Natural killer cell (primary cell): ENCODE measurements around the gene HES6. TPM values are rescaled to one million over a fixed set of nuclear protein-coding genes. Genes with fewer than 3 reads are reported as not detected.

Source experiments
- ATAC-seq, 3 donors: fragments of 150-1000 bp in 2 of 3; fragments of 200-7000 bp in 1 of 3; cut with Tn5 transposase; 1 replicate in 1 of 3; 2 replicates in 2 of 3; pipeline ENCODE4 v1.10.0; 2021; ENCODE audit warnings: mild to moderate bottlenecking in 2 of 3, moderate library complexity in 2 of 3
- DNase-seq, 2 donors: peaks; one replicate each; pipeline versions ENCODE4 v3.0.0 to v3.0.0-alpha.2; 2013 to 2021; ENCODE audit warnings: mixed read lengths in 1 of 2
- H3K27ac ChIP-seq: one replicate; pipeline ENCODE4 v1.5.1; 2013; ENCODE audit warnings: mild to moderate bottlenecking, low read length
- H3K27me3 ChIP-seq: one replicate; pipeline ENCODE4 v1.6.1; 2013; ENCODE audit warnings: low read length; ENCODE audit not compliant: control insufficient read depth, insufficient read depth
- H3K36me3 ChIP-seq: one replicate; pipeline ENCODE4 v1.6.1; 2013; ENCODE audit warnings: low read length; ENCODE audit not compliant: control insufficient read depth, insufficient read depth
- H3K4me1 ChIP-seq: one replicate; pipeline ENCODE4 v1.6.1; 2013; ENCODE audit warnings: low read length; ENCODE audit not compliant: control insufficient read depth, insufficient read depth
- H3K4me3 ChIP-seq: one replicate; pipeline ENCODE4 v1.5.1; 2013; ENCODE audit warnings: low read length
- H3K9me3 ChIP-seq: one replicate; pipeline ENCODE4 v1.6.1; 2013; ENCODE audit warnings: low read length; ENCODE audit not compliant: control insufficient read depth, insufficient read depth
- H3K27ac Mint-ChIP-seq, 2 donors: one replicate each; pipeline ENCODE4 v1.8.0; 2022; ENCODE audit warnings: mild to moderate bottlenecking in 2 of 2, mixed read lengths in 2 of 2, moderate library complexity in 1 of 2
- H3K27me3 Mint-ChIP-seq, 2 donors: one replicate each; pipeline ENCODE4 v1.8.0; 2022; ENCODE audit warnings: low read depth in 2 of 2, mixed read lengths in 2 of 2
- H3K36me3 Mint-ChIP-seq: one replicate; pipeline ENCODE4 v1.8.0; 2022; ENCODE audit warnings: mixed read lengths
- H3K4me1 Mint-ChIP-seq, 2 donors: one replicate each; pipeline ENCODE4 v1.8.0; 2022; ENCODE audit warnings: mixed read lengths in 2 of 2
- H3K4me3 Mint-ChIP-seq: one replicate; pipeline ENCODE4 v1.8.0; 2022; ENCODE audit warnings: mild to moderate bottlenecking, moderate library complexity, mixed read lengths
- H3K9me3 Mint-ChIP-seq, 2 donors: one replicate each; pipeline ENCODE4 v1.8.0; 2022; ENCODE audit warnings: mixed read lengths in 2 of 2
- WGBS: methylation state at CpG from one replicate; pipeline ENCODE4 v1.1.7; 2013; ENCODE audit warnings: missing lambda C conversion rate; ENCODE audit not compliant: insufficient coverage; 5-methylcytosine and 5-hydroxymethylcytosine counted together
- intact Hi-C: fragments of 100-400 bp; cut with micrococcal nuclease; formaldehyde crosslinking; loops from one replicate; pipeline ENCODE4 v1.14.2; 2022
- total RNA-seq, 4 donors: library from RNA; stranded (reverse); fragments of 120-200 nt in 1 of 4; gene quantifications; one replicate each; pipeline versions ENCODE4 v1.2.3 to v1.2.4, GENCODE V29; 2013 to 2022
- TF ChIP-seq, protein P1 (sequence below): fragments of 200-600 bp; IDR thresholded peaks from one replicate; pipeline ENCODE4 v1.8.0; 2022; ENCODE audit warnings: antibody characterized with exemption

HES6 gene
- total RNA-seq, 3 donors from 2014 or later (not counting 1 experiment from before 2014, with no cell fraction given), result 11.3 to 15.4 (median 13.5) TPM

DNA sequence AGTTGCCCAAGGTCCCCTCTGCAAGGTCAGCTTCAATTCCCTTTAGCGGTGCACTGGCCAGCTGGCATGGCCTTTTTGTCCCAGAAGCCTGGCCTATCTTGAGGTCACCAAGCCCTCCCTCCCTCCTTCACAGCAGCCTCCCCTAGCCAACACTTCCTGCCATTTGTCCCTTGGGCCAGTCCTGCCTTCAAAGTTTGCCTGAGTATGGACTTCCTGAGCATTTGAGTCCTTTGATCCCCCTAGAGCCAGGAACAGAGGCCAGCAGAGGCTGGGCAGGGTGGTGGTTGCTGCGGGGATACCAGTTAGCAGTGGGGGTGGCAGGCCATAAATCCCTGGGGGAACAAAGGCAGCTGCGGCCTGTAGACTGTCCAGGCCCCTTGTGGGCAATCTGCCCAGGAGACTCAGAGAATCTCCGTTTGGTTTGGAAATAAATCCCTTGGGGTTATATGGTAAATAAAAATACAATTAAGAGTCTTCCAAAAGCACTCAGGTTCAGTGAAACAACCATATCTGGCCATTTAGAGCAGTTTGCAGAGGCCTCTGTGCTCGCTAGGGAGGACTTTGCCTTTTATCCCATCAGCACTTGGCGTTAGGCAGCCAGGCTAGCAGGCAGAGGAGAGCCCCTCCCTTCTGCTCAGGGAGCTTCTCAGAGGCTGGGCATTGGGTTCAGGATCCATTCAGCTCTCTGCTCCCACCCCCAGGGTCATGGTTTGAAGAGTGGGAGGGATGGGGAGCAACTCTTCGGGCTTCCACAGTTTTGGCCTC, 3.1 kb upstream of the HES6 start:
- TF ChIP-seq, protein P1, sequence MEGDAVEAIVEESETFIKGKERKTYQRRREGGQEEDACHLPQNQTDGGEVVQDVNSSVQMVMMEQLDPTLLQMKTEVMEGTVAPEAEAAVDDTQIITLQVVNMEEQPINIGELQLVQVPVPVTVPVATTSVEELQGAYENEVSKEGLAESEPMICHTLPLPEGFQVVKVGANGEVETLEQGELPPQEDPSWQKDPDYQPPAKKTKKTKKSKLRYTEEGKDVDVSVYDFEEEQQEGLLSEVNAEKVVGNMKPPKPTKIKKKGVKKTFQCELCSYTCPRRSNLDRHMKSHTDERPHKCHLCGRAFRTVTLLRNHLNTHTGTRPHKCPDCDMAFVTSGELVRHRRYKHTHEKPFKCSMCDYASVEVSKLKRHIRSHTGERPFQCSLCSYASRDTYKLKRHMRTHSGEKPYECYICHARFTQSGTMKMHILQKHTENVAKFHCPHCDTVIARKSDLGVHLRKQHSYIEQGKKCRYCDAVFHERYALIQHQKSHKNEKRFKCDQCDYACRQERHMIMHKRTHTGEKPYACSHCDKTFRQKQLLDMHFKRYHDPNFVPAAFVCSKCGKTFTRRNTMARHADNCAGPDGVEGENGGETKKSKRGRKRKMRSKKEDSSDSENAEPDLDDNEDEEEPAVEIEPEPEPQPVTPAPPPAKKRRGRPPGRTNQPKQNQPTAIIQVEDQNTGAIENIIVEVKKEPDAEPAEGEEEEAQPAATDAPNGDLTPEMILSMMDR, result no peak
- ATAC-seq (no peak), DNase-seq (no peak)
- intact Hi-C loops, result loop anchor here (5.0 kb wide), 2 partner anchors 44 to 61 kb away; partner anchors contain the start of gene PER2
- Mint-ChIP-seq H3K27me3 (peaks cover 0 to 2% of the 10 kb centered on the region in 2 donors), H3K4me1 (peaks cover 0 to 16% of the 10 kb centered on the region in 2 donors), H3K4me3 (no peak overlapping the region), H3K27ac (no peak overlapping the region), H3K36me3 (peaks cover 7% of the 10 kb centered on the region), H3K9me3 (no peaks in the 10 kb centered on the region)
- Histone ChIP-seq H3K4me1 (peaks cover 22% of the 10 kb centered on the region), H3K36me3 (peaks cover 6% of the 10 kb centered on the region), H3K9me3 (peaks cover 4% of the 10 kb centered on the region), H3K27ac (no peak overlapping the region), H3K27me3 (peaks cover 15% of the 10 kb centered on the region), H3K4me3 (no peak overlapping the region)
- WGBS, result 97% methylated on average over 7 of the region's 7 CpGs

DNA sequence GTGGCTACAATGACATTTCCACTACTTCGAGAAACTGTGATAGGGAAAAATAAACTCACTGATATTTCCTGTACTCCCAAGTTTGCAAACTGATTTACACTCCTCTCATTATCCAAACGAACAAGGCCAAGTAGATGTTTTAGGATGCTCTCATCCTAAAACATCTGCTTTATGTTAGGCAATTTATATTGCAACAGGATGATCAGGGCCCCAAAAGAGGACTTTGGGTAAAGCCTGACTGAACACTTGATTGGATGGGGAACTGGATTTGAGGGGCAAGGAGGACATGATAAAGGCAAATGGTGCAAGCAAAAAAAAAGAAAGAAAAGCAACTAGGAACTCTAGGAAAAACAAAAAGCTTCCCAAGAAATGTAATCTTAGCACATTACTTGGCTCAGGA, 2.1 kb upstream of the HES6 start:
- Histone ChIP-seq H3K9me3 (peaks cover 4% of the 10 kb centered on the region), H3K27me3 (peaks cover 18% of the 10 kb centered on the region), H3K27ac (no peak overlapping the region), H3K4me3 (no peak overlapping the region), H3K4me1 (peaks cover 22% of the 10 kb centered on the region), H3K36me3 (peaks cover 5% of the 10 kb centered on the region)
- TF ChIP-seq, protein P1, result no peak
- Mint-ChIP-seq H3K4me3 (peak overlapping the region; percentile 76), H3K27ac (peak overlapping the region in 1 of 2 donors; percentile 64), H3K9me3 (no peaks in the 10 kb centered on the region), H3K27me3 (peaks cover 0 to 2% of the 10 kb centered on the region in 2 donors), H3K4me1 (peaks cover 0 to 16% of the 10 kb centered on the region in 2 donors), H3K36me3 (peaks cover 7% of the 10 kb centered on the region)
- no peak for ATAC-seq
- DNase-seq, result no peak
- intact Hi-C loops, result loop anchor here (5.0 kb wide), 2 partner anchors 45 to 60 kb away; partner anchors contain the start of gene PER2
- 100% methylated on average over 2 of the region's 2 CpGs for WGBS

DNA sequence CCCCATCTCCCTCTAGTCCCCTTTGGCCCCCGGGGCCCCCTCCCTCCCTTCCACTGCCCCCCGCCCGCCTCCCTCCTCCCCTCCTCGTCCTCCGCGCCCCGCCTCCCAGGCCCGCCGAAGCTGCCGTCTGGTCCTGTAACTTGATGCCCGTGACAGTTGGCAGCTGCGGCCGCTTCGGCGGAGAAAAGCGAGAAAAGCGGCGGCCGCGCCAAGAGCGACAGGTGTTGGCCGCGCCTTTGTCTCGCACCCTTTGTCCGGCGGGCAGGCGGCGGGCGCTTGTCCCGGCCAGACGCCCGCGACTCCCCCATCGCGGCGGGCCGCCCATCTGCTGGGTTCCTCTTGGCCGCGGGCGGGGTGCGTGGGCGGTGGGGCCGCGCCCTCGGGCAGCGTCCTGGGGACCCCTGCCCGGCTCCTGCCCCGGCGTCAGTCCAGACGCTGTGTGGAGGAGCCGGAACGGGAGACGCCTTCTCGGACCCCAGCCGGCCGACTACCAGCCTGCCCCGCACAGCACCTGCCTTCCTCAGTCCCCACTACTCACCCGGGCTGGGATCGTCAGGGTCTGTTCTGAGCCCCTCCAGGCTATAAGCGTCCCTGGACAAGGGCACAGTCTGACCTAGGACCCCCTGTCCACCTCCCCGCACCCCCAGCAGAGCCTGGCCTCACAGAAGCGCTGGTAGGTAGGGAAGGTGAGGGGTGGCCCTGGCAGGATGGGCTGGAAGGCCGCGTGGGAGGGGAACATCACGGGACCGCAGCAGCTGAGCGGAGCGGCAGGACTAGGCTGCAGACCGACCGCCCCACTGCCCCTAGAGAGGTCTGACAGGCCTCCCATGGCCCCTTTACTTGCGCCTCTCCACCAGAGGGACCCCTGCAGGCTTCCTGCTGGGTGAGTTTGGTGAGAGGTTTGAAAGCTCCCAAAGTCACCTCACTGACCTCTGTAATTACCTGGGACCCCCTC, 1.2 kb upstream of the HES6 start:
- TF ChIP-seq, protein P1, result no peak
- H3K4me3 ChIP-seq, result no peak overlapping the region
- Mint-ChIP-seq H3K4me3 (peak overlapping the region; percentile 76), H3K36me3 (peaks cover 1% of the 10 kb centered on the region), H3K27ac (peak overlapping the region; percentile 22 to 64), H3K4me1 (peaks cover 0 to 16% of the 10 kb centered on the region in 2 donors), H3K27me3 (peaks cover 0 to 5% of the 10 kb centered on the region in 2 donors), H3K9me3 (no peaks in the 10 kb centered on the region)
- ATAC-seq (peak; percentile 3 to 27 (median 12)), DNase-seq (peak; percentile 33 to 51)
- peaks cover 4% of the 10 kb centered on the region for H3K9me3 ChIP-seq
- intact Hi-C loops, result loop anchor here (5.0 kb wide), 2 partner anchors 46 to 59 kb away; partner anchors contain the start of gene PER2
- peaks cover 18% of the 10 kb centered on the region for H3K27me3 ChIP-seq
- WGBS, result 15% methylated on average over 67 of the region's 71 CpGs
- H3K36me3 ChIP-seq, result peaks cover under 1% of the 10 kb centered on the region
- no peak overlapping the region for H3K27ac ChIP-seq
- peaks cover 22% of the 10 kb centered on the region for H3K4me1 ChIP-seq
